Keratinocyte (primary cell): ENCODE results near the gene GPR42. TPM values are rescaled to one million over a fixed set of nuclear protein-coding genes. Genes with fewer than 3 reads are reported as not detected.
"Not testable (repeated sequence)": the region's sequence is repeated elsewhere in the genome, so short reads cannot be mapped to it uniquely, and the experiment has no call there.

Source experiments
- DNase-seq: peaks from one replicate; pipeline ENCODE4 v3.0.0-alpha.2; 2011; ENCODE audit warnings: low read depth, missing footprints, low spot score
- FAIRE-seq: peaks from 2 replicates; lab custom pipeline; 2011; peaks lifted over from hg19 to GRCh38; lab: Jason Lieb, UNC
- H2AFZ ChIP-seq: 2 replicates; pipeline ENCODE4 v1.6.0; 2012; ENCODE audit warnings: low read length, control low read depth, inconsistent platforms; ENCODE audit not compliant: control insufficient read depth
- H3K27ac ChIP-seq: 2 replicates; pipeline ENCODE4 v1.5.1; 2011; ENCODE audit warnings: low read length; ENCODE audit not compliant: control insufficient read depth, insufficient read depth
- H3K27me3 ChIP-seq: 3 replicates; pipeline ENCODE4 v1.6.0; 2011; ENCODE audit warnings: low read length; ENCODE audit not compliant: control insufficient read depth, insufficient read depth; ENCODE audit errors: extremely low read depth
- H3K36me3 ChIP-seq, 2 experiments: 2 replicates in 1 of 2; 3 replicates in 1 of 2; pipeline ENCODE4 v1.5.1; 2011; ENCODE audit warnings: low read length in 2 of 2, mild to moderate bottlenecking in 1 of 2; ENCODE audit not compliant: control insufficient read depth in 2 of 2, insufficient read depth in 2 of 2; ENCODE audit errors: extremely low read depth in 1 of 2
- H3K4me1 ChIP-seq: 3 replicates; pipeline ENCODE4 v1.5.1; 2011; ENCODE audit warnings: low read length; ENCODE audit not compliant: control insufficient read depth, insufficient read depth; ENCODE audit errors: extremely low read depth
- H3K4me2 ChIP-seq: 3 replicates; pipeline ENCODE4 v1.6.0; 2011; ENCODE audit warnings: low read depth, low read length; ENCODE audit not compliant: control insufficient read depth, insufficient read depth; ENCODE audit errors: extremely low read depth
- H3K4me3 ChIP-seq, 3 experiments: fragments of 200-600 bp in 1 of 3; sonication (generic) in 1 of 3; 2 replicates in 2 of 3; 3 replicates in 1 of 3; pipeline ENCODE4 v1.5.1; 2011 to 2016; ENCODE audit warnings: low read length in 3 of 3, mild to moderate bottlenecking in 3 of 3, control low read depth in 2 of 3, inconsistent platforms in 1 of 3, low read depth in 1 of 3, mixed read lengths in 1 of 3, mixed run types in 1 of 3, moderate library complexity in 1 of 3; ENCODE audit not compliant: control insufficient read depth in 2 of 3, insufficient read depth in 2 of 3; ENCODE audit errors: extremely low read depth in 1 of 3
- H3K79me2 ChIP-seq: 2 replicates; pipeline ENCODE4 v1.6.0; 2012; ENCODE audit warnings: low read length; ENCODE audit not compliant: control insufficient read depth, insufficient read depth
- H3K9ac ChIP-seq: 3 replicates; pipeline ENCODE4 v1.6.0; 2011; ENCODE audit warnings: low read length; ENCODE audit not compliant: control insufficient read depth, insufficient read depth; ENCODE audit errors: extremely low read depth
- H3K9me1 ChIP-seq: 3 replicates; pipeline ENCODE4 v1.6.0; 2011; ENCODE audit warnings: low read length; ENCODE audit not compliant: control insufficient read depth, insufficient read depth; ENCODE audit errors: extremely low read depth
- H3K9me3 ChIP-seq: 2 replicates; pipeline ENCODE4 v1.5.1; 2012; ENCODE audit warnings: low read depth, low read length; ENCODE audit not compliant: control insufficient read depth
- H4K20me1 ChIP-seq: 3 replicates; pipeline ENCODE4 v1.6.0; 2011; ENCODE audit warnings: low read length; ENCODE audit not compliant: control insufficient read depth, insufficient read depth; ENCODE audit errors: extremely low read depth
- EZH2 ChIP-seq: IDR thresholded peaks from one replicate; pipeline ENCODE4 v1.6.1; 2012; ENCODE audit warnings: inconsistent platforms, mild to moderate bottlenecking, low read length, moderate library complexity
- dilution Hi-C: fragments of 300-500 bp; cut with MboI; formaldehyde crosslinking; loops from one replicate; pipeline ENCODE4 v1.7.0; 2020; ENCODE audit warnings: low sequenced_read_pairs; ENCODE audit not compliant: extremely low pct_ligation_motif_present
- polyA plus RNA-seq, 5 experiments: library from polyadenylated mRNA; depleted of rRNA in 3 of 5; stranded (reverse) in 3 of 5; stranded (forward) in 1 of 5; unstranded in 1 of 5; fragments of >200 nt; gene quantifications; 1 replicate in 1 of 5; 2 replicates in 3 of 5; 3 replicates in 1 of 5; pipeline versions ENCODE4 v1.2.1 to v1.2.3, GENCODE V29; 2011 to 2012; ENCODE audit warnings: missing spikeins in 2 of 5, low read depth in 1 of 5, low replicate concordance in 1 of 5
- TF ChIP-seq, protein P1 (sequence below), 3 experiments: IDR thresholded peaks in 1 of 3; conservative IDR thresholded peaks in 1 of 3; optimal IDR thresholded peaks in 1 of 3; 2 replicates in 2 of 3; 3 replicates in 1 of 3; pipeline versions ENCODE3 to v1.5.1; 2011; ENCODE audit warnings: low read length in 3 of 3, mild to moderate bottlenecking in 3 of 3, moderate library complexity in 2 of 3, control low read depth in 1 of 3, inconsistent platforms in 1 of 3; ENCODE audit not compliant: insufficient read depth in 2 of 3; ENCODE audit errors: extremely low read depth in 1 of 3

GPR42 gene
- polyA plus RNA-seq, 1 donor (not counting 4 experiments of a cell fraction or from before 2014, with no cell fraction given) = not detected

DNA sequence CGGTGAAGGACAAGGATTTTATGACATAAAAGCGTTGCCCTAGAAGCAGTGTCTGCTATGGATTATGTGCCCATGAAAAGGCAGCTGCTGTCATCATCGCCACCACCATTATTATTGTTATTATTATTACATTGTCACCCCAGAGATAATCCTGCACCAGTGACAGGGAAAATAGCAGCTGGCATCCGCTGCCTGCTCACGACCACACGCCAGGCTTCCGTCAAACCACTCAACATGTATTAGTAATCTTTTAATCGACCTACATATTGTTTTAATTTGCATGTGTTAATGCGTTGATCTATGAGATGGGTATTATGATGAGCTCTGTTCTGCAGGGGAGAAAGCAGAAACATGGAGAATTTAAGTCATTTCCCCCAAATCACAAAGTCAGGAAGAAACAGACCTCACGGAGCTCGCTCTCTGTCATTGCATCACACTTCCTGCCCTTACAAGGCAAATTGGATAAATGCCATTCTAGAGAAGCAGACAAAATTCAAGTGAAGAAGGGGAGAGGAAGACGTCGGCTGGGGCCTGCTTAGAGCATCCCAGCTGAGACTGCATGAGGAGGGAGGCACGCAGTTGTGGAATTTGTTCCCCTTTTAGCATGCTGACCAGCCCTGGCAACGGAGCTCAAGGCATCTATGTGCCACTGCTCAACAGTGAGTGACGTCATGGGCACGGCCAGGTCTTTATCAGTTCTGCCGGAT is 12.8 kb upstream of the GPR42 start, which contains the start of gene FFAR3:
FFAR3 (plus strand) TSS at position 594 of the 707 bp plus-strand sequence. CDS start 431 bp downstream, outside the sequence.
- no peak within 1 kb of the TSS for H3K4me3 ChIP-seq
- FAIRE-seq (no peak), DNase-seq (no peak)
- dilution Hi-C loops = no loop called here
- H3K4me1 ChIP-seq = no peaks in the 10 kb centered on the region
- H3K9me1 ChIP-seq = no peaks in the 10 kb centered on the region
- no peaks in the 10 kb centered on the region for H4K20me1 ChIP-seq
- H3K27me3 ChIP-seq = peaks cover 10% of the 10 kb centered on the region
- no peak within 1 kb of the TSS for H3K9ac ChIP-seq
- H3K27ac ChIP-seq = no peak within 1 kb of the TSS
- TF ChIP-seq, protein P1, sequence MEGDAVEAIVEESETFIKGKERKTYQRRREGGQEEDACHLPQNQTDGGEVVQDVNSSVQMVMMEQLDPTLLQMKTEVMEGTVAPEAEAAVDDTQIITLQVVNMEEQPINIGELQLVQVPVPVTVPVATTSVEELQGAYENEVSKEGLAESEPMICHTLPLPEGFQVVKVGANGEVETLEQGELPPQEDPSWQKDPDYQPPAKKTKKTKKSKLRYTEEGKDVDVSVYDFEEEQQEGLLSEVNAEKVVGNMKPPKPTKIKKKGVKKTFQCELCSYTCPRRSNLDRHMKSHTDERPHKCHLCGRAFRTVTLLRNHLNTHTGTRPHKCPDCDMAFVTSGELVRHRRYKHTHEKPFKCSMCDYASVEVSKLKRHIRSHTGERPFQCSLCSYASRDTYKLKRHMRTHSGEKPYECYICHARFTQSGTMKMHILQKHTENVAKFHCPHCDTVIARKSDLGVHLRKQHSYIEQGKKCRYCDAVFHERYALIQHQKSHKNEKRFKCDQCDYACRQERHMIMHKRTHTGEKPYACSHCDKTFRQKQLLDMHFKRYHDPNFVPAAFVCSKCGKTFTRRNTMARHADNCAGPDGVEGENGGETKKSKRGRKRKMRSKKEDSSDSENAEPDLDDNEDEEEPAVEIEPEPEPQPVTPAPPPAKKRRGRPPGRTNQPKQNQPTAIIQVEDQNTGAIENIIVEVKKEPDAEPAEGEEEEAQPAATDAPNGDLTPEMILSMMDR (optimal IDR thresholded peaks at IDR 0.05 in 1 of 3, IDR thresholded peaks at IDR 0.05 in 1 of 3, conservative IDR thresholded peaks at IDR 0.05 in 1 of 3; ENCODE audit: extremely low read depth in 1 of 3, insufficient read depth in 2 of 3, low read length in 3 of 3) = no peak
- no peak for TF ChIP-seq EZH2
- H3K4me2 ChIP-seq = no peak within 1 kb of the TSS
- no peaks in the 10 kb centered on the region for H3K36me3 ChIP-seq
- H2AFZ ChIP-seq = no peak within 1 kb of the TSS
- no peaks in the 10 kb centered on the region for H3K79me2 ChIP-seq
- no peaks in the 10 kb centered on the region for H3K9me3 ChIP-seq

DNA sequence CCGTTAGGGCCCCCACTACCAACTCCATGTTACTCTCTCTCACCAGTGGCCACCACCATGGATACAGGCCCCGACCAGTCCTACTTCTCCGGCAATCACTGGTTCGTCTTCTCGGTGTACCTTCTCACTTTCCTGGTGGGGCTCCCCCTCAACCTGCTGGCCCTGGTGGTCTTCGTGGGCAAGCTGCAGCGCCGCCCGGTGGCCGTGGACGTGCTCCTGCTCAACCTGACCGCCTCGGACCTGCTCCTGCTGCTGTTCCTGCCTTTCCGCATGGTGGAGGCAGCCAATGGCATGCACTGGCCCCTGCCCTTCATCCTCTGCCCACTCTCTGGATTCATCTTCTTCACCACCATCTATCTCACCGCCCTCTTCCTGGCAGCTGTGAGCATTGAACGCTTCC is 12.0 kb upstream of the GPR42 start:
- H3K27me3 ChIP-seq, FAIRE-seq, DNase-seq, H3K4me2 ChIP-seq, H3K9me3 ChIP-seq, H3K9me1 ChIP-seq, H3K36me3 ChIP-seq, H3K9ac ChIP-seq, H3K79me2 ChIP-seq, H2AFZ ChIP-seq, H4K20me1 ChIP-seq, H3K27ac ChIP-seq, dilution Hi-C loops, H3K4me1 ChIP-seq, H3K4me3 ChIP-seq: not testable (repeated sequence)

DNA sequence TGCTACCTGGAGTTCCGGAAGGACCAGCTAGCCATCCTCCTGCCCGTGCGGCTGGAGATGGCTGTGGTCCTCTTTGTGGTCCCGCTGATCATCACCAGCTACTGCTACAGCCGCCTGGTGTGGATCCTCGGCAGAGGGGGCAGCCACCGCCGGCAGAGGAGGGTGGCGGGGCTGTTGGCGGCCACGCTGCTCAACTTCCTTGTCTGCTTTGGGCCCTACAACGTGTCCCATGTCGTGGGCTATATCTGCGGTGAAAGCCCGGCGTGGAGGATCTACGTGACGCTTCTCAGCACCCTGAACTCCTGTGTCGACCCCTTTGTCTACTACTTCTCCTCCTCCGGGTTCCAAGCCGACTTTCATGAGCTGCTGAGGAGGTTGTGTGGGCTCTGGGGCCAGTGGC is 11.5 kb upstream of the GPR42 start:
- FAIRE-seq, H3K79me2 ChIP-seq, DNase-seq, H4K20me1 ChIP-seq, H3K4me1 ChIP-seq, H3K36me3 ChIP-seq, H3K9me3 ChIP-seq, H3K4me3 ChIP-seq, H2AFZ ChIP-seq, H3K4me2 ChIP-seq, H3K27me3 ChIP-seq, H3K9ac ChIP-seq, H3K27ac ChIP-seq, H3K9me1 ChIP-seq, dilution Hi-C loops: not testable (repeated sequence)

DNA sequence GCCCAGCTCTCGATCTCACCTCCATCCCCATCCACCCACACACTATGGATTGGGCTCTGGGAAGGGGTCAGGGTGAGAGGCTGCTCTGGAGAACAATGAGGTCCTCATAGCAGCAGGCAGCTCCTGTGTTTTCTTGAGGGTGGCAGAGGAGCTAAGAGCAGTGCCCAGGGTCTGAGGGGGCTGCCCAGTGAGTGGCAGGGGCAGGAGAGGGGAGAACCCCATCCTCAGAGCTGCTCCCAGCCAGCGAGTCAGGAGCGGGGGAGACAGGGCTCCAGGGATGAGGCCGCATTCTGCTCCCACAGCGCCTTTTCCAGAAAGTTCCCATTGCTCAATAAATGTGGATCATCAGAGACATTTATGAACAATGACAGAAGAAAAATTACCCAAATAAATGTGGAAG is 10.8 kb upstream of the GPR42 start:
- H3K9me1 ChIP-seq, FAIRE-seq, H3K4me1 ChIP-seq, H3K9ac ChIP-seq, dilution Hi-C loops, DNase-seq, H4K20me1 ChIP-seq, H2AFZ ChIP-seq, H3K4me2 ChIP-seq, H3K36me3 ChIP-seq, H3K27ac ChIP-seq, H3K27me3 ChIP-seq, H3K4me3 ChIP-seq, H3K79me2 ChIP-seq, H3K9me3 ChIP-seq: not testable (repeated sequence)
